Heart left ventricle (tissue), 13 donors: ENCODE measurements around the gene DUS1L.

Experiments
- CTCF ChIP-seq, 12 donors: fragments of 200-600 bp; sonication (generic) in 4 of 12; IDR thresholded peaks; one replicate each; pipeline versions ENCODE4 v1.5.0 to v1.8.0; 2018 to 2022; ENCODE audit warnings: antibody characterized with exemption in 12 of 12, mild to moderate bottlenecking in 5 of 12
- POLR2A ChIP-seq, 2 donors: fragments of 450-650 bp; IDR thresholded peaks; one replicate each; pipeline ENCODE4 v1.6.1; 2017; ENCODE audit warnings: antibody characterized with exemption in 2 of 2, mild to moderate bottlenecking in 2 of 2, moderate library complexity in 2 of 2
- donor health status: ischemic (EF 13 %, LVEDD 7.1; RV severe dilation, severe dysfunction).
- donor health status: DM: no; HTN: yes; CAD: no.
- donor health status: DM: no; HTN: no; CAD: no.
- donor health status: ischemic (EF 25% LVEDD 6.9; RV normal size, moderate dysfunction).
- donor health status: ischemic (EF 25% LVEDD 5.7; RV mildly dilated, moderate dysfunction).
- donor health status: ischemic (EF 35%, LVEDD 5.7; RV mildly dilated, moderate dysfunction).
- donor health status: nonischemic (EF 11% LVEDD 7.7; RV severe dilation, severe dysfunction).
- donor health status: DM: yes; HTN: yes; CAD: no.
- donor health status: PGD.
- donor health status: ischemic (EF 29% LVEDD 5.4; RV normal size, mild dysfunction).
- donor health status: nonischemic (EF 23%, LVEDD 6.1; RV moderate dilation, normal function).

GRCh38 chr17:82024859-82025258 is 40.7 kb downstream of the DUS1L start:
- no peak for TF ChIP-seq CTCF (IDR thresholded peaks at IDR 0.05)
- no peak for TF ChIP-seq POLR2A (IDR thresholded peaks at IDR 0.05)
